Measurements from ENCODE around the gene PDGFRB. TPM values are rescaled to one million over a fixed set of nuclear protein-coding genes. Genes with fewer than 3 reads are reported as not detected.

The PDGFRB gene
- total and polyA plus RNA-seq, 9 donors = 102 to 302 (median 207) TPM

GRCh38 chr5:150181766-150182545 lies 26.3 kb upstream of the PDGFRB start:
- Histone ChIP-seq H3K27me3 (no peaks in the 10 kb centered on the region), H3K27ac (no peak overlapping the region), H3K4me3 (no peak overlapping the region), H3K4me1 (ENCODE audit: insufficient read depth) (peaks cover 8% of the 10 kb centered on the region), H3K9me3 (no peaks in the 10 kb centered on the region), H3K36me3 (no peaks in the 10 kb centered on the region)
- no peak for TF ChIP-seq EP300 (IDR thresholded peaks at IDR 0.05)
- TF ChIP-seq POLR2A (IDR thresholded peaks at IDR 0.05) = no peak
- no peak for TF ChIP-seq CTCF (IDR thresholded peaks at IDR 0.05)
- no peak for DNase-seq
- 87 to 92% (median 91%) methylated on average over 9 of the region's 9 CpGs for WGBS, 3 donors
- intact Hi-C loops (cut with DNase I) = no loop called here

GRCh38 chr5:150181027-150181426 lies 25.4 kb upstream of the PDGFRB start:
- Histone ChIP-seq H3K36me3 (no peaks in the 10 kb centered on the region), H3K27me3 (no peaks in the 10 kb centered on the region), H3K4me3 (no peak overlapping the region), H3K27ac (peak overlapping the region in 1 of 2 donors; percentile 38), H3K4me1 (ENCODE audit: insufficient read depth) (peaks cover 8% of the 10 kb centered on the region), H3K9me3 (no peaks in the 10 kb centered on the region)
- TF ChIP-seq CTCF (IDR thresholded peaks at IDR 0.05) = no peak
- no peak for TF ChIP-seq EP300 (IDR thresholded peaks at IDR 0.05)
- TF ChIP-seq POLR2A (IDR thresholded peaks at IDR 0.05) = no peak
- no peak for DNase-seq
- intact Hi-C loops (cut with DNase I) = no loop called here
- 57 to 74% (median 66%) methylated on average over 5 of the region's 5 CpGs for WGBS, 3 donors

GRCh38 chr5:150180241-150181026 lies 24.8 kb upstream of the PDGFRB start:
- peak overlapping the region; percentile 38 for H3K27ac ChIP-seq
- H3K4me1 ChIP-seq (ENCODE audit: insufficient read depth) = peaks cover 10% of the 10 kb centered on the region
- 55 to 69% (median 69%) methylated on average over 18 of the region's 18 CpGs for WGBS, 3 donors
- DNase-seq = peak in 2 of 5 donors; percentile 49 to 66
- H3K9me3 ChIP-seq = no peaks in the 10 kb centered on the region
- no peaks in the 10 kb centered on the region for H3K27me3 ChIP-seq
- intact Hi-C loops (cut with DNase I) = no loop called here
- no peaks in the 10 kb centered on the region for H3K36me3 ChIP-seq
- no peak for TF ChIP-seq CTCF (IDR thresholded peaks at IDR 0.05)
- TF ChIP-seq POLR2A (IDR thresholded peaks at IDR 0.05) = no peak
- TF ChIP-seq EP300 (IDR thresholded peaks at IDR 0.05) = no peak
- no peak overlapping the region for H3K4me3 ChIP-seq

- intact Hi-C loops (cut with DNase I) = no loop called here
- no peak overlapping the region for H3K4me3 ChIP-seq
- no peak overlapping the region for H3K27ac ChIP-seq
- DNase-seq = no peak
- H3K27me3 ChIP-seq = no peaks in the 10 kb centered on the region
- no peaks in the 10 kb centered on the region for H3K36me3 ChIP-seq
- no peaks in the 10 kb centered on the region for H3K9me3 ChIP-seq
- peaks cover 11% of the 10 kb centered on the region for H3K4me1 ChIP-seq (ENCODE audit: insufficient read depth)
- WGBS, 3 donors = 72 to 91% (median 84%) methylated on average over 7 of the region's 7 CpGs
- TF ChIP-seq POLR2A (IDR thresholded peaks at IDR 0.05) (no peak), EP300 (IDR thresholded peaks at IDR 0.05) (no peak), CTCF (IDR thresholded peaks at IDR 0.05) (no peak)
These were observed 23.5 kb upstream of the PDGFRB start for GRCh38 chr5:150179019-150179620.

Measured in ovary (tissue), 9 donors.